SU-DHL-6 (cell line): ENCODE results near the gene BCL3.

Source experiments
- CTCF ChIP-seq: fragments of 200-600 bp; sonication (generic); IDR thresholded peaks from one replicate; pipeline ENCODE4 v1.5.1; 2017; ENCODE audit warnings: antibody characterized with exemption, mild to moderate bottlenecking, low read length, moderate library complexity; ENCODE audit not compliant: insufficient read depth, poor library complexity, severe bottlenecking
- EZH2phosphoT487 ChIP-seq: fragments of 200-600 bp; sonication (generic), shearing (Covaris generic); conservative IDR thresholded peaks from 2 replicates; pipeline ENCODE4 v1.6.1; 2018; ENCODE audit warnings: mild to moderate bottlenecking, antibody characterized with exemption, low read length, moderate library complexity, mixed read lengths

- TF ChIP-seq CTCF: no peak
- TF ChIP-seq EZH2phosphoT487: no peak
Observed at GRCh38 chr19:44745887-44746600, 2.5 kb upstream of the BCL3 start.
